Endothelial cell of umbilical vein (primary cell): Measurements from ENCODE around the gene RBM18. TPM values are rescaled to one million over a fixed set of nuclear protein-coding genes. Genes with fewer than 3 reads are reported as not detected.

Experiments
- BruUV-seq: library from RNA; stranded (reverse); fragments of 400-500 nt; replicated peaks from 2 replicates; lab custom pipeline; 2021; lab: Mats Ljungman, UMichigan
- CTCF ChIA-PET: fragments of 300-600, 350-600 bp; sonication (Branson Sonifier 250); formaldehyde crosslinking; loops from one replicate; lab custom pipeline; 2021; ENCODE audit warnings: antibody characterized with exemption, inconsistent platforms; lab: Charles Lee
- POLR2A ChIA-PET: fragments of 300-600, 350-600 bp; sonication (Branson Sonifier 250); formaldehyde crosslinking; loops from one replicate; lab custom pipeline; 2021; ENCODE audit warnings: antibody characterized with exemption, inconsistent platforms; lab: Charles Lee
- DNase-seq: peaks from one replicate; pipeline ENCODE4 v3.0.0-alpha.2; 2011; ENCODE audit warnings: low read depth, low spot score
- FAIRE-seq: peaks from 2 replicates; lab custom pipeline; 2011; peaks lifted over from hg19 to GRCh38; lab: Jason Lieb, UNC
- H2AFZ ChIP-seq: 2 replicates; pipeline ENCODE4 v1.6.0; 2012; ENCODE audit warnings: low read depth, low read length, control low read depth, inconsistent platforms
- H3K27ac ChIP-seq: 2 replicates; pipeline ENCODE4 v1.5.1; 2011; ENCODE audit warnings: low read depth, mild to moderate bottlenecking, control low read depth, low read length, moderate library complexity; ENCODE audit not compliant: insufficient read depth
- H3K27me3 ChIP-seq, 2 experiments: 2 replicates each; pipeline versions ENCODE4 v1.6.0 to v1.6.1; 2011; ENCODE audit warnings: low read length in 2 of 2, mixed read lengths in 1 of 2; ENCODE audit not compliant: control insufficient read depth in 2 of 2, insufficient read depth in 2 of 2
- H3K36me3 ChIP-seq, 2 experiments: 2 replicates in 1 of 2; 3 replicates in 1 of 2; pipeline ENCODE4 v1.5.1; 2011; ENCODE audit warnings: low read length in 2 of 2, mild to moderate bottlenecking in 1 of 2, moderate library complexity in 1 of 2; ENCODE audit not compliant: control insufficient read depth in 2 of 2, insufficient read depth in 2 of 2; ENCODE audit errors: extremely low read depth in 1 of 2
- H3K4me1 ChIP-seq: 3 replicates; pipeline ENCODE4 v1.5.1; 2011; ENCODE audit warnings: mild to moderate bottlenecking, low read length; ENCODE audit not compliant: control insufficient read depth, insufficient read depth; ENCODE audit errors: extremely low read depth
- H3K4me2 ChIP-seq: 2 replicates; pipeline ENCODE4 v1.6.1; 2011; ENCODE audit warnings: low read length, control low read depth, mixed read lengths; ENCODE audit not compliant: insufficient read depth
- H3K4me3 ChIP-seq, 3 experiments: fragments of 200-600 bp in 1 of 3; sonication (generic), shearing (Covaris generic) in 1 of 3; replicated peaks in 1 of 3; 2 replicates each; pipeline ENCODE4 v1.5.1; 2011 to 2016; ENCODE audit warnings: control low read depth in 3 of 3, low read length in 3 of 3, mild to moderate bottlenecking in 2 of 3, inconsistent platforms in 1 of 3, low read depth in 1 of 3, moderate library complexity in 1 of 3; ENCODE audit not compliant: insufficient read depth in 1 of 3
- H3K79me2 ChIP-seq: 2 replicates; pipeline ENCODE4 v1.6.0; 2012; ENCODE audit warnings: low read length, inconsistent platforms; ENCODE audit not compliant: control insufficient read depth, insufficient read depth
- H3K9ac ChIP-seq: replicated peaks from 2 replicates; pipeline ENCODE3; 2011; ENCODE audit warnings: low read length, control low read depth; ENCODE audit not compliant: insufficient read depth; ENCODE audit errors: extremely low read depth
- H3K9me1 ChIP-seq: replicated peaks from 3 replicates; pipeline ENCODE4 v1.6.0; 2011; ENCODE audit warnings: mild to moderate bottlenecking, low read length; ENCODE audit not compliant: control insufficient read depth, insufficient read depth; ENCODE audit errors: extremely low read depth
- H3K9me3 ChIP-seq: replicated peaks from 2 replicates; pipeline ENCODE4 v1.5.1; 2012; ENCODE audit warnings: low read length, inconsistent platforms; ENCODE audit not compliant: control insufficient read depth, insufficient read depth
- H4K20me1 ChIP-seq: replicated peaks from 2 replicates; pipeline ENCODE3; 2011; ENCODE audit warnings: mild to moderate bottlenecking, low read length; ENCODE audit not compliant: control insufficient read depth, insufficient read depth; ENCODE audit errors: extremely low read depth
- EZH2 ChIP-seq: IDR thresholded peaks from 2 replicates; pipeline ENCODE4 v1.6.1; 2012; ENCODE audit warnings: borderline replicate concordance, low read depth, mild to moderate bottlenecking, moderate library complexity, low read length, inconsistent platforms; ENCODE audit not compliant: severe bottlenecking
- FOS ChIP-seq: IDR thresholded peaks from 2 replicates; pipeline ENCODE4 v1.6.1; 2011; ENCODE audit warnings: mild to moderate bottlenecking, low read length, moderate library complexity, borderline replicate concordance; ENCODE audit not compliant: insufficient read depth
- GATA2 ChIP-seq: IDR thresholded peaks from 2 replicates; pipeline ENCODE4 v1.7.0; 2011; ENCODE audit warnings: low read depth, mild to moderate bottlenecking, moderate library complexity, mixed read lengths, low read length; ENCODE audit not compliant: insufficient read length, insufficient read depth
- JUN ChIP-seq: IDR thresholded peaks from 2 replicates; pipeline ENCODE4 v1.6.1; 2011; ENCODE audit warnings: borderline replicate concordance, low read depth; ENCODE audit not compliant: insufficient read length, insufficient read depth
- MAX ChIP-seq: IDR thresholded peaks from 2 replicates; pipeline ENCODE4 v1.6.1; 2011; ENCODE audit not compliant: insufficient read depth, insufficient read length
- MYC ChIP-seq: IDR thresholded peaks from one replicate; pipeline ENCODE4 v1.6.1; 2011; ENCODE audit warnings: mild to moderate bottlenecking, low read depth, low read length
- POLR2A ChIP-seq: IDR thresholded peaks from 2 replicates; pipeline ENCODE4 v1.6.1; 2012; ENCODE audit warnings: low read depth, mild to moderate bottlenecking, control low read depth, low read length
- POLR2AphosphoS5 ChIP-seq: IDR thresholded peaks from 2 replicates; pipeline ENCODE4 v1.6.1; 2012; ENCODE audit warnings: low read depth, mild to moderate bottlenecking, control low read depth, low read length, moderate library complexity; ENCODE audit not compliant: insufficient read depth
- dilution Hi-C: fragments of 300-500 bp; cut with MboI; formaldehyde crosslinking; loops from one replicate; pipeline ENCODE4 v1.15.0; 2019; ENCODE audit warnings: low sequenced_read_pairs; ENCODE audit not compliant: extremely low pct_ligation_motif_present
- intact Hi-C: fragments of 100-400 bp; cut with micrococcal nuclease; formaldehyde crosslinking; loops from one replicate; pipeline ENCODE4 v1.10.0; 2022
- polyA plus RNA-seq, 4 experiments: library from polyadenylated mRNA; depleted of rRNA in 3 of 4; stranded (reverse) in 3 of 4; unstranded in 1 of 4; fragments of >200 nt; gene quantifications; 2 replicates each; pipeline versions ENCODE4 v1.2.1 to v1.2.3, GENCODE V29; 2011 to 2012; ENCODE audit warnings: missing spikeins in 1 of 4
- total RNA-seq: library from RNA; stranded (reverse); gene quantifications from 2 replicates; pipeline ENCODE4 v1.2.3, GENCODE V29; 2021
- TF ChIP-seq, protein P1 (sequence below), 2 donors: IDR thresholded peaks; 1 replicate in 1 of 2; 2 replicates in 1 of 2; pipeline ENCODE4 v1.5.1; 2011; ENCODE audit warnings: low read length in 2 of 2, mild to moderate bottlenecking in 2 of 2, moderate library complexity in 2 of 2, control low read depth in 1 of 2, inconsistent platforms in 1 of 2, low read depth in 1 of 2; ENCODE audit not compliant: insufficient read depth in 1 of 2; ENCODE audit errors: extremely low read depth in 1 of 2

Gene RBM18
- total and polyA plus RNA-seq, 2 donors (not counting 3 experiments of a cell fraction or from before 2014, with no cell fraction given): 7.9 to 26.9 TPM

GRCh38 chr9:122248448-122248865 is 16.2 kb downstream of the RBM18 start:
- peak overlapping the region; percentile 13 for H3K4me2 ChIP-seq
- ChIA-PET POLR2A (interaction anchor here (1.1 kb wide), 1 partner anchor 16 kb away, joined by 4 read pairs; the partner anchor contains the start of genes MRRF and RBM18), CTCF (interaction anchor here (0.7 to 1.8 kb wide), 10 partner anchors 10 to 149 kb away, joined by 3 to 9 read pairs (median 4); partner anchors contain the start of genes MRRF and RBM18)
- H3K4me1 ChIP-seq: peaks cover 34% of the 10 kb centered on the region
- H3K79me2 ChIP-seq: peaks cover 5% of the 10 kb centered on the region
- no peak for TF ChIP-seq EZH2
- peak; percentile 68 for TF ChIP-seq JUN
- TF ChIP-seq POLR2AphosphoS5: peak; percentile 63
- peak; percentile 64 for TF ChIP-seq FOS
- no peaks in the 10 kb centered on the region for H4K20me1 ChIP-seq
- BruUV-seq: no TSS peak
- dilution Hi-C loops: no loop called here
- H3K27ac ChIP-seq: peak overlapping the region; percentile 75
- no peak overlapping the region for H2AFZ ChIP-seq
- H3K9ac ChIP-seq: no peak overlapping the region
- no peak overlapping the region for H3K4me3 ChIP-seq
- no peaks in the 10 kb centered on the region for H3K9me1 ChIP-seq
- H3K9me3 ChIP-seq: no peaks in the 10 kb centered on the region
- no peaks in the 10 kb centered on the region for H3K27me3 ChIP-seq
- FAIRE-seq: peak; percentile 87
- intact Hi-C loops: loop anchor here (1.0 kb wide), 2 partner anchors 16 to 99 kb away; partner anchors contain the start of genes MRRF and RBM18
- peaks cover 19 to 22% of the 10 kb centered on the region in 2 experiments for H3K36me3 ChIP-seq
- peak; percentile 78 for DNase-seq

- Histone ChIP-seq H3K79me2 (no peaks in the 10 kb centered on the region), H3K36me3 (peaks cover 22 to 23% of the 10 kb centered on the region in 2 experiments), H2AFZ (no peak overlapping the region), H3K4me1 (peaks cover 19% of the 10 kb centered on the region), H3K4me3 (no peak overlapping the region), H3K9me1 (no peaks in the 10 kb centered on the region), H3K9me3 (no peaks in the 10 kb centered on the region), H3K9ac (no peak overlapping the region), H3K27me3 (no peaks in the 10 kb centered on the region), H4K20me1 (no peaks in the 10 kb centered on the region), H3K4me2 (no peak overlapping the region), H3K27ac (no peak overlapping the region)
- intact Hi-C loops: no loop called here
- no TSS peak for BruUV-seq
- TF ChIP-seq POLR2A (no peak), MYC (no peak), GATA2 (no peak), EZH2 (no peak), FOS (no peak), POLR2AphosphoS5 (no peak), MAX (no peak), JUN (no peak)
- TF ChIP-seq, protein P1, sequence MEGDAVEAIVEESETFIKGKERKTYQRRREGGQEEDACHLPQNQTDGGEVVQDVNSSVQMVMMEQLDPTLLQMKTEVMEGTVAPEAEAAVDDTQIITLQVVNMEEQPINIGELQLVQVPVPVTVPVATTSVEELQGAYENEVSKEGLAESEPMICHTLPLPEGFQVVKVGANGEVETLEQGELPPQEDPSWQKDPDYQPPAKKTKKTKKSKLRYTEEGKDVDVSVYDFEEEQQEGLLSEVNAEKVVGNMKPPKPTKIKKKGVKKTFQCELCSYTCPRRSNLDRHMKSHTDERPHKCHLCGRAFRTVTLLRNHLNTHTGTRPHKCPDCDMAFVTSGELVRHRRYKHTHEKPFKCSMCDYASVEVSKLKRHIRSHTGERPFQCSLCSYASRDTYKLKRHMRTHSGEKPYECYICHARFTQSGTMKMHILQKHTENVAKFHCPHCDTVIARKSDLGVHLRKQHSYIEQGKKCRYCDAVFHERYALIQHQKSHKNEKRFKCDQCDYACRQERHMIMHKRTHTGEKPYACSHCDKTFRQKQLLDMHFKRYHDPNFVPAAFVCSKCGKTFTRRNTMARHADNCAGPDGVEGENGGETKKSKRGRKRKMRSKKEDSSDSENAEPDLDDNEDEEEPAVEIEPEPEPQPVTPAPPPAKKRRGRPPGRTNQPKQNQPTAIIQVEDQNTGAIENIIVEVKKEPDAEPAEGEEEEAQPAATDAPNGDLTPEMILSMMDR (IDR thresholded peaks at IDR 0.05; ENCODE audit: extremely low read depth in 1 of 2, insufficient read depth in 1 of 2, low read depth in 1 of 2, low read length in 2 of 2): no peak
- POLR2A ChIA-PET: no interaction called here
- dilution Hi-C loops: no loop called here
- DNase-seq: no peak
- FAIRE-seq: no peak
- CTCF ChIA-PET: interaction anchor here (1.0 kb wide), 2 partner anchors 33 to 59 kb away, joined by 3 read pairs; no protein-coding TSS in a partner anchor
These were observed 18.0 kb downstream of the RBM18 start for GRCh38 chr9:122246666-122247065.
